ENCODE data around the gene NSF. TPM values are rescaled to one million over a fixed set of nuclear protein-coding genes. Genes with fewer than 3 reads are reported as not detected.

Gene NSF
- total and polyA plus RNA-seq, 4 experiments from 2014 or later: 14.6 to 67.3 (median 43.9) TPM

- Mint-ChIP-seq H3K9me3 (no peaks in the 10 kb centered on the region), H3K4me3 (no peak overlapping the region), H3K27me3 (no peaks in the 10 kb centered on the region), H3K4me1 (no peaks in the 10 kb centered on the region), H3K36me3 (peaks cover 18 to 46% of the 10 kb centered on the region in 2 donors), H3K27ac (no peak overlapping the region)
- no peak for DNase-seq
- intact Hi-C loops (cut with micrococcal nuclease): no loop called here
- no peak overlapping the region for H3K27ac ChIP-seq (ENCODE audit: low read depth, low read length)
- peaks cover under 1% of the 10 kb centered on the region for H3K36me3 ChIP-seq (ENCODE audit: insufficient read depth, low read length)
- no peak overlapping the region for H3K4me3 ChIP-seq (ENCODE audit: low read length in 2 of 2)
- H3K4me1 ChIP-seq (ENCODE audit: insufficient read depth, low read length): no peaks in the 10 kb centered on the region
- no peaks in the 10 kb centered on the region for H3K27me3 ChIP-seq (ENCODE audit: insufficient read depth, low read length)
- ChIA-PET POLR2A (ENCODE audit: partially characterized antibody) (no interaction called here), CTCF (ENCODE audit: partially characterized antibody) (no interaction called here)
- no peaks in the 10 kb centered on the region for H3K9me3 ChIP-seq (ENCODE audit: control insufficient read depth in 1 of 2, low read length in 2 of 2)
Measured at GRCh38 chr17:46732754-46733398, 142.4 kb downstream of the NSF start.

GRCh38 chr17:46733837-46734475 is 143.5 kb downstream of the NSF start:
- no peak overlapping the region for H3K27ac ChIP-seq (ENCODE audit: low read depth, low read length)
- intact Hi-C loops (cut with micrococcal nuclease): no loop called here
- H3K27me3 ChIP-seq (ENCODE audit: insufficient read depth, low read length): no peaks in the 10 kb centered on the region
- Mint-ChIP-seq H3K4me1 (no peaks in the 10 kb centered on the region), H3K36me3 (peaks cover 17 to 43% of the 10 kb centered on the region in 2 donors), H3K27ac (no peak overlapping the region), H3K9me3 (no peaks in the 10 kb centered on the region), H3K27me3 (no peaks in the 10 kb centered on the region), H3K4me3 (no peak overlapping the region)
- DNase-seq: no peak
- CTCF ChIA-PET (ENCODE audit: partially characterized antibody): no interaction called here
- H3K9me3 ChIP-seq (ENCODE audit: control insufficient read depth in 1 of 2, low read length in 2 of 2): no peaks in the 10 kb centered on the region
- H3K4me1 ChIP-seq (ENCODE audit: insufficient read depth, low read length): no peaks in the 10 kb centered on the region
- POLR2A ChIA-PET (ENCODE audit: partially characterized antibody): no interaction called here
- no peaks in the 10 kb centered on the region for H3K36me3 ChIP-seq (ENCODE audit: insufficient read depth, low read length)
- H3K4me3 ChIP-seq (ENCODE audit: low read length in 2 of 2): no peak overlapping the region

DNA sequence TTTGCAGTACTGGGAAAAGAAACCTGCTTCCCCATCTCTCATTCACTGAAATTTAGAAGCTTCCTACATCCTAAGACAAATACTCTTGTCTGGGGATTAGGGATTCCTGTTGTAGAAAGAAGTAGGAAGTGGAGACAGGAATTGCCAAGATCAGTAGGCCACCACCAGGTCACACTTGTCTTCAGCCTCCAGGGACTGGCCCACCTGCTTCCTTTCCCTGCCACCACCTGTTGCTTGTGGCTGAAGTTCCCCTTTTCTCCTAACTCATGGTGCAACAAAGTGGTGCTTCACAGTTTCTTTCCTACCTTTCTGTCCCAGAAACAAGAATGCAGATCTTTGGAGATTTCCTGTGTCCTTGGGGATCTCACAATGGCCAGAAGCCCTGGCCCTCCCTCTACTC is 145.6 kb downstream of the NSF start:
- Histone ChIP-seq H3K36me3 (ENCODE audit: insufficient read depth, low read length) (no peaks in the 10 kb centered on the region), H3K4me3 (ENCODE audit: low read length in 2 of 2) (no peak overlapping the region), H3K4me1 (ENCODE audit: insufficient read depth, low read length) (no peaks in the 10 kb centered on the region), H3K27me3 (ENCODE audit: insufficient read depth, low read length) (no peaks in the 10 kb centered on the region), H3K9me3 (ENCODE audit: control insufficient read depth in 1 of 2, low read length in 2 of 2) (no peaks in the 10 kb centered on the region), H3K27ac (ENCODE audit: low read depth, low read length) (no peak overlapping the region)
- no peak for DNase-seq
- ChIA-PET POLR2A (ENCODE audit: partially characterized antibody) (no interaction called here), CTCF (ENCODE audit: partially characterized antibody) (no interaction called here)
- Mint-ChIP-seq H3K27me3 (no peaks in the 10 kb centered on the region), H3K36me3 (peaks cover 11 to 33% of the 10 kb centered on the region in 2 donors), H3K4me3 (no peak overlapping the region), H3K4me1 (no peaks in the 10 kb centered on the region), H3K27ac (no peak overlapping the region), H3K9me3 (no peaks in the 10 kb centered on the region)
- intact Hi-C loops (cut with micrococcal nuclease): no loop called here

DNA sequence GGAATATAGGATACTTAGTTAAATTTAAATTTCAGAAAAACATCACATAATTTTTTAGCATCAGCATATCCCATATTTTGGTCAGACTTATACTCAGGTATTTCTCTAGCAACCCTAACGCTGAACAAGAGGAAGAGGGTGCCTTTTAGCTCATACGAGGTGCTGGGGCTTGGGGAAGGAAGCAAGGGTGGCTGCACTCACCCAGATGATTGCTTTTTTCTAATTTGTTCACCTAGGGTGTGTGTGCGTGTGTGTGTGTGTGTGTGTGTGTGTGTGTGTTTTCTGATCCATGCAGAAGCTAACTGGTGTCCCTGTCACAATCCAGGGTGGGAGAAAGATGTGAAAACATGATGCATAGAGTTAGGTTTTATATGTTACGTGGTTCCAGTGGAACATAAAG is 146.9 kb downstream of the NSF start:
- ChIA-PET CTCF (ENCODE audit: partially characterized antibody) (no interaction called here), POLR2A (ENCODE audit: partially characterized antibody) (no interaction called here)
- Histone ChIP-seq H3K9me3 (ENCODE audit: control insufficient read depth in 1 of 2, low read length in 2 of 2) (no peaks in the 10 kb centered on the region), H3K27me3 (ENCODE audit: insufficient read depth, low read length) (no peaks in the 10 kb centered on the region), H3K36me3 (ENCODE audit: insufficient read depth, low read length) (no peaks in the 10 kb centered on the region), H3K4me1 (ENCODE audit: insufficient read depth, low read length) (no peaks in the 10 kb centered on the region), H3K4me3 (ENCODE audit: low read length in 2 of 2) (no peak overlapping the region), H3K27ac (ENCODE audit: low read depth, low read length) (no peak overlapping the region)
- H3K4me1 Mint-ChIP-seq: no peaks in the 10 kb centered on the region
- H3K36me3 Mint-ChIP-seq: peaks cover 16 to 36% of the 10 kb centered on the region in 2 donors
- no peak for DNase-seq
- no peak overlapping the region for H3K4me3 Mint-ChIP-seq
- intact Hi-C loops (cut with micrococcal nuclease): no loop called here
- no peaks in the 10 kb centered on the region for H3K27me3 Mint-ChIP-seq
- H3K27ac Mint-ChIP-seq: no peak overlapping the region
- no peaks in the 10 kb centered on the region for H3K9me3 Mint-ChIP-seq

DNA sequence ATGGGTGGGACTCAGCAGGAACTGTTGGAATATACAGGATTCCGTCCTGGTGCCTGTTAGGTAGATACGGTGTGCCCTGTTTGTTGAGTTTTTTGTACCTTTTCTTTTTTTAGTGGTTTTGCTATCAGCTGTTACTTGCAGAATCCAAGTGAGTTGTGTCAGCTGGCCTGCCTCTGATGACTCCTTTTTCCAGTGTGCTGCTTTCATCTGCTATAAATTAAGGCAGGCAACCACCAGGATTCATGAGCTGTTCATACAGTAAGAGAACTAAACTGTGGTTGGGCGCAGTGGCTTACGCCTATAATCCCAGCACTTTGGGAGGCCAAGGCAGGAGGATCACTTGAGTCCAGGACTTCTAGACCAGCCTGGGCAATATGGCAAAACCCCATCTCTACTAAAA is 148.1 kb downstream of the NSF start:
- no peaks in the 10 kb centered on the region for H3K9me3 Mint-ChIP-seq
- ChIA-PET POLR2A (ENCODE audit: partially characterized antibody) (no interaction called here), CTCF (ENCODE audit: partially characterized antibody) (no interaction called here)
- H3K4me1 Mint-ChIP-seq: no peaks in the 10 kb centered on the region
- H3K4me3 Mint-ChIP-seq: no peak overlapping the region
- no peaks in the 10 kb centered on the region for H3K27me3 Mint-ChIP-seq
- peaks cover 16 to 27% of the 10 kb centered on the region in 2 donors for H3K36me3 Mint-ChIP-seq
- Histone ChIP-seq H3K9me3 (ENCODE audit: control insufficient read depth in 1 of 2, low read length in 2 of 2) (no peaks in the 10 kb centered on the region), H3K27ac (ENCODE audit: low read depth, low read length) (no peak overlapping the region), H3K36me3 (ENCODE audit: insufficient read depth, low read length) (no peaks in the 10 kb centered on the region), H3K4me3 (ENCODE audit: low read length in 2 of 2) (no peak overlapping the region), H3K4me1 (ENCODE audit: insufficient read depth, low read length) (no peaks in the 10 kb centered on the region), H3K27me3 (ENCODE audit: insufficient read depth, low read length) (no peaks in the 10 kb centered on the region)
- peak overlapping the region in 1 of 7 donors; percentile 23 for H3K27ac Mint-ChIP-seq
- intact Hi-C loops (cut with micrococcal nuclease): no loop called here
- no peak for DNase-seq

DNA sequence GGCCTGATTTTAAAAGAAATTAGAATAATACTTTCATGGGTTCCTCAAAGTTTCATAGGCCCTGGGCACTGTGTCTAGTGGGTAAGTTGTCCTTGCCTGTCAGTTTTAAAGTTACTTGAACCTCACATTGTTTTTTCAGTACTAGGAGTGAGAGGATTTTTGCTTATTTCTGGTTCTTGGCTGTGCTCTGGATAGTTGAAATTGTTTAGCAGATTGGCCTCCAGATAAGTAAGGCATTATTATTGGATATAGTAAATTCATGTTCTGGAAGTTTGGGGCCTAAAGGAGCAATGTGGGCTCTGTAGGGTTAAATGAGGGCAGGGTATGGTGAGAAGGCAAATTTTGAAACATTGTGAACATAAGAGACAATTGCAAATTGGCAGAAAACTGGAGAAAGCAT is 149.5 kb downstream of the NSF start:
- no peak overlapping the region for H3K4me3 ChIP-seq (ENCODE audit: low read length in 2 of 2)
- CTCF ChIA-PET (ENCODE audit: partially characterized antibody): no interaction called here
- H3K4me1 Mint-ChIP-seq: no peaks in the 10 kb centered on the region

GRCh38 chr17:46741122-46741730 is 150.8 kb downstream of the NSF start:
- no peaks in the 10 kb centered on the region for H3K27me3 ChIP-seq (ENCODE audit: insufficient read depth, low read length)
- no peaks in the 10 kb centered on the region for H3K36me3 ChIP-seq (ENCODE audit: insufficient read depth, low read length)
- H3K27ac ChIP-seq (ENCODE audit: low read depth, low read length): no peak overlapping the region
- Mint-ChIP-seq H3K27ac (peak overlapping the region in 1 of 7 donors; percentile 57), H3K27me3 (no peaks in the 10 kb centered on the region), H3K36me3 (peaks cover 24 to 35% of the 10 kb centered on the region in 2 donors), H3K4me1 (no peaks in the 10 kb centered on the region), H3K9me3 (no peaks in the 10 kb centered on the region), H3K4me3 (no peak overlapping the region)
- intact Hi-C loops (cut with micrococcal nuclease): no loop called here
- POLR2A ChIA-PET (ENCODE audit: partially characterized antibody): no interaction called here
- H3K9me3 ChIP-seq (ENCODE audit: control insufficient read depth in 1 of 2, low read length in 2 of 2): no peaks in the 10 kb centered on the region
- CTCF ChIA-PET (ENCODE audit: partially characterized antibody): no interaction called here
- no peaks in the 10 kb centered on the region for H3K4me1 ChIP-seq (ENCODE audit: insufficient read depth, low read length)
- no peak overlapping the region for H3K4me3 ChIP-seq (ENCODE audit: low read length in 2 of 2)
- no peak for DNase-seq

More for the DNA sequence above, 149.5 kb downstream of the NSF start:
- Mint-ChIP-seq H3K27me3 (no peaks in the 10 kb centered on the region), H3K9me3 (no peaks in the 10 kb centered on the region), H3K4me3 (no peak overlapping the region), H3K27ac (no peak overlapping the region), H3K36me3 (peaks cover 22 to 31% of the 10 kb centered on the region in 2 donors)
- POLR2A ChIA-PET (ENCODE audit: partially characterized antibody): no interaction called here
- Histone ChIP-seq H3K9me3 (ENCODE audit: control insufficient read depth in 1 of 2, low read length in 2 of 2) (no peaks in the 10 kb centered on the region), H3K27me3 (ENCODE audit: insufficient read depth, low read length) (no peaks in the 10 kb centered on the region), H3K27ac (ENCODE audit: low read depth, low read length) (no peak overlapping the region), H3K4me1 (ENCODE audit: insufficient read depth, low read length) (no peaks in the 10 kb centered on the region), H3K36me3 (ENCODE audit: insufficient read depth, low read length) (no peaks in the 10 kb centered on the region)
- no peak for DNase-seq
- intact Hi-C loops (cut with micrococcal nuclease): no loop called here

All from CD4-positive, alpha-beta memory T cell (primary cell).